IMR-90 (cell line): ENCODE results near the gene MEIS1. TPM values are rescaled to one million over a fixed set of nuclear protein-coding genes. Genes with fewer than 3 reads are reported as not detected.

ENCODE experiments used
- ATAC-seq: fragments of 200-7000 bp; cut with Tn5 transposase; 2 replicates; pipeline ENCODE4 v1.9.1; 2020; ENCODE audit warnings: low read depth, mild to moderate bottlenecking, moderate library complexity
- BruUV-seq: library from RNA; stranded (reverse); fragments of 400-500 nt; replicated peaks from 2 replicates; lab custom pipeline; 2021; lab: Mats Ljungman, UMichigan
- CTCF ChIA-PET: fragments of 300-600 bp; formaldehyde crosslinking; extraction: SDS; loops from one replicate; lab custom pipeline; 2021; ENCODE audit warnings: antibody characterized with exemption; lab: Yijun Ruan, JAX
- POLR2A ChIA-PET: fragments of 300-600 bp; sonication (Branson Sonifier 250); formaldehyde crosslinking; loops from one replicate; lab custom pipeline; 2022; ENCODE audit warnings: antibody characterized with exemption; ENCODE audit not compliant: unreplicated experiment; lab: Charles Lee
- DNase-seq: peaks from one replicate; pipeline ENCODE4 v3.0.0; 2013
- H2AFZ ChIP-seq: replicated peaks from 2 replicates; pipeline ENCODE3; 2013; ENCODE audit warnings: low read length, mild to moderate bottlenecking; ENCODE audit not compliant: poor library complexity
- H2AK5ac ChIP-seq: 2 replicates; pipeline ENCODE4 v1.6.1; 2013; ENCODE audit warnings: low read depth, low read length, inconsistent platforms
- H2AK9ac ChIP-seq: replicated peaks from 2 replicates; pipeline ENCODE3; 2013; ENCODE audit warnings: mild to moderate bottlenecking, low read depth, low read length, moderate library complexity; ENCODE audit not compliant: poor library complexity
- H2BK120ac ChIP-seq: 2 replicates; pipeline ENCODE4 v1.6.1; 2013; ENCODE audit warnings: low read depth, low read length, inconsistent platforms
- H2BK15ac ChIP-seq: 3 replicates; pipeline ENCODE4 v1.6.1; 2013; ENCODE audit warnings: low read depth, low read length, inconsistent platforms
- H2BK20ac ChIP-seq: 2 replicates; pipeline ENCODE4 v1.6.1; 2013; ENCODE audit warnings: low read depth, mild to moderate bottlenecking, inconsistent platforms, low read length, moderate library complexity
- H2BK5ac ChIP-seq: 2 replicates; pipeline ENCODE4 v1.6.1; 2013; ENCODE audit warnings: mild to moderate bottlenecking, low read depth, low read length, inconsistent platforms; ENCODE audit not compliant: poor library complexity, severe bottlenecking
- H3K14ac ChIP-seq: replicated peaks from 2 replicates; pipeline ENCODE4 v1.6.1; 2013; ENCODE audit warnings: low read depth, low read length, inconsistent platforms
- H3K18ac ChIP-seq: 2 replicates; pipeline ENCODE4 v1.6.1; 2013; ENCODE audit warnings: low read depth, low read length, control low read depth
- H3K23ac ChIP-seq: 2 replicates; pipeline ENCODE4 v1.6.1; 2013; ENCODE audit warnings: low read depth, low read length, inconsistent platforms
- H3K27ac ChIP-seq: 2 replicates; pipeline ENCODE4 v1.5.1; 2013; ENCODE audit warnings: mild to moderate bottlenecking, control low read depth, low read length; ENCODE audit not compliant: insufficient read depth
- H3K27me3 ChIP-seq: 2 replicates; pipeline ENCODE4 v1.6.1; 2013; ENCODE audit warnings: low read length; ENCODE audit not compliant: control insufficient read depth, insufficient read depth
- H3K36me3 ChIP-seq: 2 replicates; pipeline ENCODE4 v1.6.1; 2013; ENCODE audit warnings: low read length, mixed read lengths; ENCODE audit not compliant: control insufficient read depth, insufficient read depth
- H3K4ac ChIP-seq: 2 replicates; pipeline ENCODE4 v1.6.1; 2013; ENCODE audit warnings: low read depth, low read length, inconsistent platforms
- H3K4me1 ChIP-seq: 2 replicates; pipeline ENCODE4 v1.6.1; 2013; ENCODE audit warnings: low read length, mixed read lengths; ENCODE audit not compliant: control insufficient read depth, insufficient read depth
- H3K4me2 ChIP-seq: 2 replicates; pipeline ENCODE4 v1.6.1; 2013; ENCODE audit warnings: low read depth, mild to moderate bottlenecking, control low read depth, low read length, moderate library complexity
- H3K4me3 ChIP-seq: 2 replicates; pipeline ENCODE4 v1.5.1; 2013; ENCODE audit warnings: low read depth, mild to moderate bottlenecking, control low read depth, low read length, moderate library complexity; ENCODE audit not compliant: insufficient read depth
- H3K56ac ChIP-seq: 2 replicates; pipeline ENCODE4 v1.6.1; 2013; ENCODE audit warnings: low read length, inconsistent platforms; ENCODE audit not compliant: insufficient read depth; ENCODE audit errors: extremely low read depth
- H3K79me1 ChIP-seq, 2 experiments: 2 replicates each; pipeline ENCODE4 v1.6.1; 2013; ENCODE audit warnings: low read length in 2 of 2, inconsistent platforms in 1 of 2, low read depth in 1 of 2
- H3K9ac ChIP-seq: 2 replicates; pipeline ENCODE4 v1.6.1; 2013; ENCODE audit warnings: low read depth, low read length, control low read depth
- H3K9me1 ChIP-seq: 2 replicates; pipeline ENCODE4 v1.6.1; 2013; ENCODE audit warnings: low read length, inconsistent platforms; ENCODE audit not compliant: insufficient read depth
- H3K9me3 ChIP-seq: 2 replicates; pipeline ENCODE4 v1.6.1; 2013; ENCODE audit warnings: low read length; ENCODE audit not compliant: control insufficient read depth, insufficient read depth
- H4K20me1 ChIP-seq: 2 replicates; pipeline ENCODE4 v1.6.1; 2013; ENCODE audit warnings: low read length, inconsistent platforms; ENCODE audit not compliant: insufficient read depth
- H4K5ac ChIP-seq: 2 replicates; pipeline ENCODE4 v1.6.1; 2013; ENCODE audit warnings: mild to moderate bottlenecking, low read depth, low read length, control low read depth
- H4K8ac ChIP-seq, 2 experiments: 2 replicates each; pipeline ENCODE4 v1.6.1; 2013; ENCODE audit warnings: low read depth in 2 of 2, low read length in 2 of 2, control low read depth in 1 of 2, inconsistent platforms in 1 of 2
- H4K91ac ChIP-seq: 2 replicates; pipeline ENCODE4 v1.6.1; 2013; ENCODE audit warnings: low read depth, low read length, inconsistent platforms; ENCODE audit not compliant: insufficient read depth
- BHLHE40 ChIP-seq: fragments of 150-350 bp; IDR thresholded peaks from 2 replicates; pipeline ENCODE4 v1.6.1; 2016; ENCODE audit warnings: mild to moderate bottlenecking, low read depth, low read length
- CEBPB ChIP-seq: IDR thresholded peaks from 2 replicates; pipeline ENCODE4 v1.6.1; 2012; ENCODE audit warnings: low read depth, low read length, improper control_type of control experiment
- CHD1 ChIP-seq: IDR thresholded peaks from 2 replicates; pipeline ENCODE4 v1.6.1; 2012; ENCODE audit warnings: low read depth, low read length, improper control_type of control experiment
- FOS ChIP-seq: fragments of 150-350 bp; IDR thresholded peaks from 2 replicates; pipeline ENCODE4 v1.6.1; 2016; ENCODE audit warnings: low read depth, low read length
- MAFK ChIP-seq: IDR thresholded peaks from 2 replicates; pipeline ENCODE4 v1.6.1; 2012; ENCODE audit warnings: low read depth, low read length, improper control_type of control experiment
- MAZ ChIP-seq: IDR thresholded peaks from 2 replicates; pipeline ENCODE4 v1.6.1; 2012; ENCODE audit warnings: low read depth, mild to moderate bottlenecking, low read length, improper control_type of control experiment, moderate library complexity, borderline replicate concordance
- NFE2L2 ChIP-seq: fragments of 150-350 bp; IDR thresholded peaks from 2 replicates; pipeline ENCODE4 v1.6.1; 2016; ENCODE audit warnings: low read depth, mild to moderate bottlenecking, low read length
- POLR2A ChIP-seq: IDR thresholded peaks from 2 replicates; pipeline ENCODE4 v1.6.1; 2012; ENCODE audit warnings: mild to moderate bottlenecking, low read depth, low read length
- RAD21 ChIP-seq: IDR thresholded peaks from 2 replicates; pipeline ENCODE4 v1.6.1; 2012; ENCODE audit warnings: low read length, improper control_type of control experiment
- RCOR1 ChIP-seq: IDR thresholded peaks from 2 replicates; pipeline ENCODE4 v1.6.1; 2012; ENCODE audit warnings: mild to moderate bottlenecking, low read length, improper control_type of control experiment; ENCODE audit not compliant: insufficient replicate concordance
- RFX5 ChIP-seq: IDR thresholded peaks from 2 replicates; pipeline ENCODE4 v1.8.0; 2012; ENCODE audit warnings: low read depth, mild to moderate bottlenecking, low read length, moderate library complexity
- SMC3 ChIP-seq: fragments of 150-350 bp; IDR thresholded peaks from 2 replicates; pipeline ENCODE4 v1.6.1; 2016; ENCODE audit warnings: low read depth, mild to moderate bottlenecking, antibody characterized with exemption, low read length, moderate library complexity
- WGBS, 2 experiments: methylation state at CpG; one replicate each; pipeline versions ENCODE4 v1.1.5 to v1.1.7; 2013; ENCODE audit warnings: missing lambda C conversion rate in 2 of 2; ENCODE audit not compliant: insufficient read length in 1 of 2; ENCODE audit errors: extremely low coverage in 2 of 2; 5-methylcytosine and 5-hydroxymethylcytosine counted together
- dilution Hi-C: fragments of 300-500 bp; cut with HindIII; formaldehyde crosslinking; loops from one replicate; pipeline ENCODE4 v1.14.3; 2018; ENCODE audit warnings: low sequenced_read_pairs; ENCODE audit not compliant: unreplicated experiment
- in situ Hi-C: fragments of 300-500 bp; cut with MboI; formaldehyde crosslinking; loops from 3 replicates; pipeline ENCODE4 v1.14.3; 2019; ENCODE audit warnings: low sequenced_read_pairs, inconsistent platforms, mixed read lengths
- intact Hi-C: fragments of 100-400 bp; cut with micrococcal nuclease; formaldehyde crosslinking; loops from 2 replicates; pipeline ENCODE4 v1.10.0; 2022
- polyA plus RNA-seq, 3 experiments: library from polyadenylated mRNA; depleted of rRNA; stranded (reverse); fragments of >200 nt; gene quantifications; 2 replicates each; pipeline ENCODE4 v1.2.3, GENCODE V29; 2012; ENCODE audit warnings: low replicate concordance in 1 of 3
- total RNA-seq: library from RNA; depleted of rRNA; stranded (reverse); fragments of >200 nt; gene quantifications from 2 replicates; pipeline ENCODE4 v1.2.3, GENCODE V29; 2012
- TF ChIP-seq, protein P1 (sequence below): conservative IDR thresholded peaks from 2 replicates; pipeline ENCODE4 v1.5.1; 2012; ENCODE audit warnings: mild to moderate bottlenecking, low read depth, low read length, improper control_type of control experiment
- TF ChIP-seq, protein P2 (sequence below): fragments of 150-350 bp; IDR thresholded peaks from 2 replicates; pipeline ENCODE4 v1.6.1; 2017; ENCODE audit warnings: mild to moderate bottlenecking, antibody characterized with exemption, low read length, low read depth
- TF ChIP-seq, protein P3 (sequence below): fragments of 150-350 bp; IDR thresholded peaks from 2 replicates; pipeline ENCODE4 v1.6.1; 2016; ENCODE audit warnings: low read depth, mild to moderate bottlenecking, low read length, moderate library complexity, borderline replicate concordance

The MEIS1 gene
- total and polyA plus RNA-seq, 2 of the 4 experiments (the other 2 are of a cell fraction): 54.4 to 157 TPM

DNA sequence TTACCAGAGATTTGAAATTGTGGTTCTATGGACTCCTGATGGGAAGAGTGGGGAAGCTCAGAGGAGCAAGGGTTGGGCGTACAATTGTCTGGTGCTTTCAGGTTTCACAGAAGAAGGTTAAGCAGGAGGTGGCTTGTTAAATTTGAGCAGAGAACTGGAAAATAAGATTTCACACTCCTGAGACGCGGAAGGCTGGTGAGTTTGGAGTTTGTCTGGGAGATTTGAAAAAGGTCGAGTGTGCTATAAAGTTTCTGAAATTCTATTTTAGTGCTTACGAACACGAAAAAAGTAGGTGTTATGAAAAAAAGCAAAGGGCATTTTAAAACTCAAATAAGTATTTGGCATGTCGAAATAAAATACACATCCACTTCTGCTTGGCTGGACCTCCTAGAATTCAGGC is 170.1 kb downstream of the MEIS1 start:
- Histone ChIP-seq H4K5ac (no peak overlapping the region), H3K9me1 (no peaks in the 10 kb centered on the region), H3K4me2 (no peak overlapping the region), H3K14ac (no peak overlapping the region), H3K4me3 (no peak overlapping the region), H2AK5ac (no peak overlapping the region), H3K4me1 (no peaks in the 10 kb centered on the region; the same call in 1 of the 2 replicates), H3K9ac (no peak overlapping the region), H2AFZ (no peak overlapping the region), H3K36me3 (no peaks in the 10 kb centered on the region), H3K4ac (no peak overlapping the region), H3K23ac (no peak overlapping the region), H3K27me3 (no peaks in the 10 kb centered on the region), H2AK9ac (no peak overlapping the region), H3K18ac (no peak overlapping the region), H4K91ac (no peak overlapping the region), H2BK15ac (no peak overlapping the region), H2BK5ac (no peak overlapping the region), H3K79me1 (no peaks in the 10 kb centered on the region), H3K56ac (no peak overlapping the region), H2BK120ac (no peak overlapping the region), H3K9me3 (no peaks in the 10 kb centered on the region), H2BK20ac (no peak overlapping the region), H4K8ac (no peak overlapping the region), H4K20me1 (no peaks in the 10 kb centered on the region), H3K27ac (no peak overlapping the region)
- intact Hi-C loops (loop anchor here (5.0 kb wide), 1 partner anchor 87 kb away; no protein-coding TSS in a partner anchor), in situ Hi-C loops (no loop called here), dilution Hi-C loops (no loop called here)
- POLR2A ChIA-PET: no interaction called here
- BruUV-seq: no TSS peak
- DNase-seq (no peak), ATAC-seq (no peak)
- CTCF ChIA-PET: interaction anchor here (1.1 kb wide), 1 partner anchor 207 kb away, joined by 4 read pairs; no protein-coding TSS in a partner anchor
- TF ChIP-seq MAZ (no peak), BHLHE40 (no peak), NFE2L2 (no peak), CHD1 (no peak), CEBPB (no peak), RCOR1 (no peak), MAFK (no peak), FOS (no peak), RAD21 (no peak), SMC3 (no peak), POLR2A (no peak), RFX5 (no peak)
- TF ChIP-seq, protein P1, sequence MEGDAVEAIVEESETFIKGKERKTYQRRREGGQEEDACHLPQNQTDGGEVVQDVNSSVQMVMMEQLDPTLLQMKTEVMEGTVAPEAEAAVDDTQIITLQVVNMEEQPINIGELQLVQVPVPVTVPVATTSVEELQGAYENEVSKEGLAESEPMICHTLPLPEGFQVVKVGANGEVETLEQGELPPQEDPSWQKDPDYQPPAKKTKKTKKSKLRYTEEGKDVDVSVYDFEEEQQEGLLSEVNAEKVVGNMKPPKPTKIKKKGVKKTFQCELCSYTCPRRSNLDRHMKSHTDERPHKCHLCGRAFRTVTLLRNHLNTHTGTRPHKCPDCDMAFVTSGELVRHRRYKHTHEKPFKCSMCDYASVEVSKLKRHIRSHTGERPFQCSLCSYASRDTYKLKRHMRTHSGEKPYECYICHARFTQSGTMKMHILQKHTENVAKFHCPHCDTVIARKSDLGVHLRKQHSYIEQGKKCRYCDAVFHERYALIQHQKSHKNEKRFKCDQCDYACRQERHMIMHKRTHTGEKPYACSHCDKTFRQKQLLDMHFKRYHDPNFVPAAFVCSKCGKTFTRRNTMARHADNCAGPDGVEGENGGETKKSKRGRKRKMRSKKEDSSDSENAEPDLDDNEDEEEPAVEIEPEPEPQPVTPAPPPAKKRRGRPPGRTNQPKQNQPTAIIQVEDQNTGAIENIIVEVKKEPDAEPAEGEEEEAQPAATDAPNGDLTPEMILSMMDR: no peak
- TF ChIP-seq, protein P2, sequence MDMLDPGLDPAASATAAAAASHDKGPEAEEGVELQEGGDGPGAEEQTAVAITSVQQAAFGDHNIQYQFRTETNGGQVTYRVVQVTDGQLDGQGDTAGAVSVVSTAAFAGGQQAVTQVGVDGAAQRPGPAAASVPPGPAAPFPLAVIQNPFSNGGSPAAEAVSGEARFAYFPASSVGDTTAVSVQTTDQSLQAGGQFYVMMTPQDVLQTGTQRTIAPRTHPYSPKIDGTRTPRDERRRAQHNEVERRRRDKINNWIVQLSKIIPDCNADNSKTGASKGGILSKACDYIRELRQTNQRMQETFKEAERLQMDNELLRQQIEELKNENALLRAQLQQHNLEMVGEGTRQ: no peak
- TF ChIP-seq, protein P3, sequence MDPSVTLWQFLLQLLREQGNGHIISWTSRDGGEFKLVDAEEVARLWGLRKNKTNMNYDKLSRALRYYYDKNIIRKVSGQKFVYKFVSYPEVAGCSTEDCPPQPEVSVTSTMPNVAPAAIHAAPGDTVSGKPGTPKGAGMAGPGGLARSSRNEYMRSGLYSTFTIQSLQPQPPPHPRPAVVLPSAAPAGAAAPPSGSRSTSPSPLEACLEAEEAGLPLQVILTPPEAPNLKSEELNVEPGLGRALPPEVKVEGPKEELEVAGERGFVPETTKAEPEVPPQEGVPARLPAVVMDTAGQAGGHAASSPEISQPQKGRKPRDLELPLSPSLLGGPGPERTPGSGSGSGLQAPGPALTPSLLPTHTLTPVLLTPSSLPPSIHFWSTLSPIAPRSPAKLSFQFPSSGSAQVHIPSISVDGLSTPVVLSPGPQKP: no peak
- WGBS, 2 experiments: 100% methylated on average over 1 of the region's 7 CpGs; no CpG with 5 or more reads in 1 of the 2 experiments
